AG10803 (cell line): ENCODE results near the gene ELFN2.

Experiments used
- DNase-seq: peaks from one replicate; pipeline ENCODE4 v3.0.0; 2010; ENCODE audit warnings: low read depth
- H3K4me3 ChIP-seq: 2 replicates; pipeline ENCODE4 v1.5.1; 2011; ENCODE audit warnings: mild to moderate bottlenecking, low read length, control low read depth
- CTCF ChIP-seq: conservative IDR thresholded peaks from 2 replicates; pipeline ENCODE4 v1.5.1; 2011; ENCODE audit warnings: mild to moderate bottlenecking, low read length, control low read depth, inconsistent platforms

Gene ELFN2

GRCh38 chr22:37432708-37433054 is 5.4 kb upstream of the ELFN2 start:
- TF ChIP-seq CTCF, result no peak
- DNase-seq, result no peak
- H3K4me3 ChIP-seq, result no peak overlapping the region

DNA sequence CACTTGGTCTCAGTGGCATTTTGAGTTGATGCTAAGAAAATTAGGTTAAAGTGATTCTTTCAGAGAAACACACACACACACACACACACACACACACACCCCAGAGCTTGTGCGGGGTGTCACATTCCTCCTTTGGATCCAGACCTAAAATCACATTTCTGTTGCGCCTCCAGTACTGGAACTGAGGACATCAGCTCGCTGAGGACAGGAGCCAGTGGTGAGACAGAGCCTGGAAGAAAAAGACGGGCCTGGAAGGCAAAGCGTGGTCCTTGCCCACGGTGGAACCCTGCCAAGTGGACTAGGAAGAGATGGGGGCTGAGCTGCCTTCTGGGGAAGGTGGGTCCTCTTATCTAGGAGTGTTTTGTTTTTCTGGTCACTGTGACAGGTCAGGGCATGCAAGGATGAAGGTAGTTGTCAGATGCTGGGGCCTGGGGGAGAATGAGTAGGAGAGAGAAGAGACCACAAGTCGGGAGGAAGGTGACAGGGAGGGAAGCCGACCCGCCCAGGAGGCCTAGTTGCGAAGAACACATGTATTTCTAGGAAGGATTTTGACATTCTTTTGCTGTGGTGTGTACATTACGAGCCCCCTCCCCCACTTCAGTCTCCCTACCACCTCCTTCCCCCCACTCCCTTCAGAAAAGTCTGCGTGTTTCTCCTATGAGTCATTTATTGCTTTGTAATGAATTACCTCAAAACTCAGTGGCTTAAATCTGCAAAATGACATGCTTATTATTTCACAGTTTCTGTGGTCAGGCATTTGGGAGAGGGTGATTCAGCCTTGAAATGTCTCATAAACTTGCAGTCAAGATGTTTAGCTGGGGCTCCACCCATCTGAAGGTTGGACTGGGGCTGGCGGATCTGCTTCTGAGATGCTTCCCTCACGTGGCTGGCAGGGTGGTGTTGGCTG is 4.8 kb upstream of the ELFN2 start:
- no peak for TF ChIP-seq CTCF
- no peak overlapping the region for H3K4me3 ChIP-seq
- DNase-seq, result peak; percentile 99

DNA sequence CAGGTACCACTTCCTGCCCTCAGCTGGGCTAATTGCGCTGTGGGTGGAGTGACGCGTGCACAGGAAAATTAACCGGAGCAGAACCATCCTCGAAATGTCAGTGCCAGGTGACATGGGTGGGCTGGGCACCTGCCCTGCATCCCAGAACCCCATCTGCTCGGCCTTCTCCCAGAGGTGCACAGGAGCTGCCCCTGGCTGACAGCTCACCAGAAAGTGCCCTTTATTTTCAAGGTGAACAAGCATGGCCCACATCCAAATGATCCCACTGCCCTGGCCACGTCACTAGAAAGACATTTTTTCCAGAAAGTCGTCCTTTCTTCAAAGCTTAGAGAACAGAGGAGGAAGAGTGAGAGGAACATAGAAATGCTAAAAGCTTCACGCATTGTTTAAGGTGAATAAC is 4.1 kb upstream of the ELFN2 start:
- no peak for TF ChIP-seq CTCF
- H3K4me3 ChIP-seq, result no peak overlapping the region
- no peak for DNase-seq

GRCh38 chr22:37430941-37431340 is 3.7 kb upstream of the ELFN2 start:
- DNase-seq, result no peak
- no peak for TF ChIP-seq CTCF

GRCh38 chr22:37428649-37429586 is 1.6 kb upstream of the ELFN2 start:
- peak; percentile 76 for TF ChIP-seq CTCF
- DNase-seq, result peak; percentile 20
- H3K4me3 ChIP-seq, result no peak overlapping the region

More at GRCh38 chr22:37430941-37431340, 3.7 kb upstream of the ELFN2 start:
- no peak overlapping the region for H3K4me3 ChIP-seq

- no peak for TF ChIP-seq CTCF
- H3K4me3 ChIP-seq, result peak overlapping the region; percentile 55
- DNase-seq, result no peak
Measured at GRCh38 chr22:37427711-37428635, 694 bp upstream of the ELFN2 start.
